ELR (cell line): ENCODE measurements around the gene CXorf58.
A peak's percentile ranks its signal among the peaks of the same experiment; 100 is the strongest.

Experiments used
- DNase-seq: peaks from one replicate; pipeline ENCODE4 v3.0.0-alpha.2; 2015; ENCODE audit warnings: low read depth

CXorf58 gene

GRCh38 chrX:23900220-23900797, 7.5 kb upstream of the CXorf58 start:
- DNase-seq = peak; percentile 51

- peak; percentile 93 for DNase-seq
These were observed 6.7 kb upstream of the CXorf58 start for GRCh38 chrX:23901060-23901459.

- DNase-seq = peak; percentile 85
These were observed 6.0 kb upstream of the CXorf58 start for GRCh38 chrX:23901805-23902204.

GRCh38 chrX:23902419-23902818, 5.4 kb upstream of the CXorf58 start:
- peak; percentile 72 for DNase-seq

GRCh38 chrX:23904096-23904495, 3.7 kb upstream of the CXorf58 start:
- peak; percentile 38 for DNase-seq

- peak; percentile 35 for DNase-seq
These were observed 702 bp upstream of the CXorf58 start for GRCh38 chrX:23907111-23907497.

GRCh38 chrX:23908219-23909004, 606 bp downstream of the CXorf58 start:
- peak; percentile 21 for DNase-seq

- DNase-seq = no peak
These were observed 3.5 kb downstream of the CXorf58 start for GRCh38 chrX:23911126-23911835.

GRCh38 chrX:23919148-23919547, 11.3 kb downstream of the CXorf58 start:
- no peak for DNase-seq

- no peak for DNase-seq
These were observed 12.0 kb downstream of the CXorf58 start for GRCh38 chrX:23919706-23920320.

GRCh38 chrX:23926015-23926414, 18.2 kb downstream of the CXorf58 start:
- DNase-seq = no peak

- DNase-seq = no peak
These were observed 23.2 kb downstream of the CXorf58 start for GRCh38 chrX:23930894-23931604.

GRCh38 chrX:23932046-23932445, 24.2 kb downstream of the CXorf58 start:
- DNase-seq = no peak

- no peak for DNase-seq
These were observed 27.3 kb downstream of the CXorf58 start for GRCh38 chrX:23935106-23935505.

- DNase-seq = no peak
These were observed 28.4 kb downstream of the CXorf58 start for GRCh38 chrX:23936180-23936579.

- no peak for DNase-seq
These were observed 29.3 kb downstream of the CXorf58 start for GRCh38 chrX:23937100-23937499.

GRCh38 chrX:23938690-23939089, 30.9 kb downstream of the CXorf58 start:
- no peak for DNase-seq

- DNase-seq = no peak
These were observed 31.4 kb downstream of the CXorf58 start for GRCh38 chrX:23939203-23939602.

GRCh38 chrX:23944234-23944633, 36.4 kb downstream of the CXorf58 start:
- DNase-seq = no peak

- no peak for DNase-seq
These were observed 37.4 kb downstream of the CXorf58 start for GRCh38 chrX:23945206-23945605.

- DNase-seq = peak; percentile 5
These were observed 44.6 kb downstream of the CXorf58 start for GRCh38 chrX:23952391-23952790.
